Keratinocyte (primary cell): ENCODE data around the gene GPR183. TPM values are rescaled to one million over a fixed set of nuclear protein-coding genes. Genes with fewer than 3 reads are reported as not detected.

ENCODE experiments used
- DNase-seq: peaks from one replicate; pipeline ENCODE4 v3.0.0-alpha.2; 2011; ENCODE audit warnings: low read depth, missing footprints, low spot score
- FAIRE-seq: peaks from 2 replicates; lab custom pipeline; 2011; peaks lifted over from hg19 to GRCh38; lab: Jason Lieb, UNC
- H2AFZ ChIP-seq: 2 replicates; pipeline ENCODE4 v1.6.0; 2012; ENCODE audit warnings: low read length, control low read depth, inconsistent platforms; ENCODE audit not compliant: control insufficient read depth
- H3K27ac ChIP-seq: 2 replicates; pipeline ENCODE4 v1.5.1; 2011; ENCODE audit warnings: low read length; ENCODE audit not compliant: control insufficient read depth, insufficient read depth
- H3K27me3 ChIP-seq: 3 replicates; pipeline ENCODE4 v1.6.0; 2011; ENCODE audit warnings: low read length; ENCODE audit not compliant: control insufficient read depth, insufficient read depth; ENCODE audit errors: extremely low read depth
- H3K36me3 ChIP-seq, 2 experiments: 2 replicates in 1 of 2; 3 replicates in 1 of 2; pipeline ENCODE4 v1.5.1; 2011; ENCODE audit warnings: low read length in 2 of 2, mild to moderate bottlenecking in 1 of 2; ENCODE audit not compliant: control insufficient read depth in 2 of 2, insufficient read depth in 2 of 2; ENCODE audit errors: extremely low read depth in 1 of 2
- H3K4me1 ChIP-seq: 3 replicates; pipeline ENCODE4 v1.5.1; 2011; ENCODE audit warnings: low read length; ENCODE audit not compliant: control insufficient read depth, insufficient read depth; ENCODE audit errors: extremely low read depth
- H3K4me2 ChIP-seq: 3 replicates; pipeline ENCODE4 v1.6.0; 2011; ENCODE audit warnings: low read depth, low read length; ENCODE audit not compliant: control insufficient read depth, insufficient read depth; ENCODE audit errors: extremely low read depth
- H3K4me3 ChIP-seq, 3 experiments: fragments of 200-600 bp in 1 of 3; sonication (generic) in 1 of 3; 2 replicates in 2 of 3; 3 replicates in 1 of 3; pipeline ENCODE4 v1.5.1; 2011 to 2016; ENCODE audit warnings: low read length in 3 of 3, mild to moderate bottlenecking in 3 of 3, control low read depth in 2 of 3, inconsistent platforms in 1 of 3, low read depth in 1 of 3, mixed read lengths in 1 of 3, mixed run types in 1 of 3, moderate library complexity in 1 of 3; ENCODE audit not compliant: control insufficient read depth in 2 of 3, insufficient read depth in 2 of 3; ENCODE audit errors: extremely low read depth in 1 of 3
- H3K79me2 ChIP-seq: 2 replicates; pipeline ENCODE4 v1.6.0; 2012; ENCODE audit warnings: low read length; ENCODE audit not compliant: control insufficient read depth, insufficient read depth
- H3K9ac ChIP-seq: 3 replicates; pipeline ENCODE4 v1.6.0; 2011; ENCODE audit warnings: low read length; ENCODE audit not compliant: control insufficient read depth, insufficient read depth; ENCODE audit errors: extremely low read depth
- H3K9me1 ChIP-seq: 3 replicates; pipeline ENCODE4 v1.6.0; 2011; ENCODE audit warnings: low read length; ENCODE audit not compliant: control insufficient read depth, insufficient read depth; ENCODE audit errors: extremely low read depth
- H3K9me3 ChIP-seq: 2 replicates; pipeline ENCODE4 v1.5.1; 2012; ENCODE audit warnings: low read depth, low read length; ENCODE audit not compliant: control insufficient read depth
- H4K20me1 ChIP-seq: 3 replicates; pipeline ENCODE4 v1.6.0; 2011; ENCODE audit warnings: low read length; ENCODE audit not compliant: control insufficient read depth, insufficient read depth; ENCODE audit errors: extremely low read depth
- CTCF ChIP-seq, 3 experiments: IDR thresholded peaks in 1 of 3; conservative IDR thresholded peaks in 1 of 3; optimal IDR thresholded peaks in 1 of 3; 2 replicates in 2 of 3; 3 replicates in 1 of 3; pipeline versions ENCODE3 to v1.5.1; 2011; ENCODE audit warnings: low read length in 3 of 3, mild to moderate bottlenecking in 3 of 3, moderate library complexity in 2 of 3, control low read depth in 1 of 3, inconsistent platforms in 1 of 3; ENCODE audit not compliant: insufficient read depth in 2 of 3; ENCODE audit errors: extremely low read depth in 1 of 3
- EZH2 ChIP-seq: IDR thresholded peaks from one replicate; pipeline ENCODE4 v1.6.1; 2012; ENCODE audit warnings: inconsistent platforms, mild to moderate bottlenecking, low read length, moderate library complexity
- dilution Hi-C: fragments of 300-500 bp; cut with MboI; formaldehyde crosslinking; loops from one replicate; pipeline ENCODE4 v1.7.0; 2020; ENCODE audit warnings: low sequenced_read_pairs; ENCODE audit not compliant: extremely low pct_ligation_motif_present
- polyA plus RNA-seq, 5 experiments: library from polyadenylated mRNA; depleted of rRNA in 3 of 5; stranded (reverse) in 3 of 5; stranded (forward) in 1 of 5; unstranded in 1 of 5; fragments of >200 nt; gene quantifications; 1 replicate in 1 of 5; 2 replicates in 3 of 5; 3 replicates in 1 of 5; pipeline versions ENCODE4 v1.2.1 to v1.2.3, GENCODE V29; 2011 to 2012; ENCODE audit warnings: missing spikeins in 2 of 5, low read depth in 1 of 5, low replicate concordance in 1 of 5

GPR183 gene
- polyA plus RNA-seq, 1 donor (not counting 4 experiments of a cell fraction or from before 2014, with no cell fraction given): not detected

- no peak overlapping the region for H2AFZ ChIP-seq
- no peaks in the 10 kb centered on the region for H3K4me1 ChIP-seq
- TF ChIP-seq EZH2 (no peak), CTCF (optimal IDR thresholded peaks at IDR 0.05 in 1 of 3, IDR thresholded peaks at IDR 0.05 in 1 of 3, conservative IDR thresholded peaks at IDR 0.05 in 1 of 3; ENCODE audit: extremely low read depth in 1 of 3, insufficient read depth in 2 of 3, low read length in 3 of 3) (no peak)
- no peak for FAIRE-seq
- no peak overlapping the region for H3K4me2 ChIP-seq
- no peaks in the 10 kb centered on the region for H3K79me2 ChIP-seq
- H3K9me1 ChIP-seq: no peaks in the 10 kb centered on the region
- no peaks in the 10 kb centered on the region for H3K9me3 ChIP-seq
- dilution Hi-C loops: no loop called here
- H4K20me1 ChIP-seq: no peaks in the 10 kb centered on the region
- no peak overlapping the region for H3K9ac ChIP-seq
- H3K4me3 ChIP-seq: no peak overlapping the region
- no peaks in the 10 kb centered on the region for H3K27me3 ChIP-seq
- peaks cover 14 to 17% of the 10 kb centered on the region in 2 experiments for H3K36me3 ChIP-seq
- no peak for DNase-seq
- H3K27ac ChIP-seq: no peak overlapping the region
These were observed 40.2 kb upstream of the GPR183 start for GRCh38 chr13:99347335-99347878.

GRCh38 chr13:99346335-99347042, 39.3 kb upstream of the GPR183 start:
- FAIRE-seq: no peak
- H3K36me3 ChIP-seq: peaks cover 11 to 19% of the 10 kb centered on the region in 2 experiments
- no peaks in the 10 kb centered on the region for H3K9me1 ChIP-seq
- no peaks in the 10 kb centered on the region for H3K27me3 ChIP-seq
- H3K9me3 ChIP-seq: no peaks in the 10 kb centered on the region
- DNase-seq: no peak
- dilution Hi-C loops: no loop called here
- H3K4me3 ChIP-seq: no peak overlapping the region
- no peaks in the 10 kb centered on the region for H4K20me1 ChIP-seq
- no peak overlapping the region for H3K27ac ChIP-seq
- H2AFZ ChIP-seq: no peak overlapping the region
- TF ChIP-seq CTCF (optimal IDR thresholded peaks at IDR 0.05 in 1 of 3, IDR thresholded peaks at IDR 0.05 in 1 of 3, conservative IDR thresholded peaks at IDR 0.05 in 1 of 3; ENCODE audit: extremely low read depth in 1 of 3, insufficient read depth in 2 of 3, low read length in 3 of 3): no peak
- TF ChIP-seq EZH2: no peak
- no peak overlapping the region for H3K9ac ChIP-seq
- no peaks in the 10 kb centered on the region for H3K4me1 ChIP-seq
- H3K79me2 ChIP-seq: no peaks in the 10 kb centered on the region
- no peak overlapping the region for H3K4me2 ChIP-seq
